ENCODE results near the gene TFF1.

The TFF1 gene

GRCh38 chr21:42346441-42346840 lies 19.9 kb downstream of the TFF1 start:
- Histone ChIP-seq H3K9ac (ENCODE audit: low read depth, low read length, poor library complexity, severe bottlenecking) (no peak overlapping the region), H3K27me3 (ENCODE audit: insufficient read depth, low read length, poor library complexity, severe bottlenecking) (no peaks in the 10 kb centered on the region), H3K9me2 (replicated peaks; ENCODE audit: low read depth, low read length) (no peaks in the 10 kb centered on the region), H3K4me2 (ENCODE audit: low read depth, low read length, poor library complexity, severe bottlenecking) (no peak overlapping the region), H3K4me1 (ENCODE audit: insufficient read depth, low read length, poor library complexity, severe bottlenecking) (no peaks in the 10 kb centered on the region), H3K9me3 (ENCODE audit: insufficient read depth, low read depth, low read length) (no peaks in the 10 kb centered on the region), H2AFZ (ENCODE audit: low read length) (no peak overlapping the region), H3K36me3 (ENCODE audit: insufficient read depth, low read length) (no peaks in the 10 kb centered on the region), H3K79me2 (ENCODE audit: insufficient read depth, low read length) (no peaks in the 10 kb centered on the region), H4K20me1 (ENCODE audit: insufficient read depth, low read length, poor library complexity, severe bottlenecking) (no peaks in the 10 kb centered on the region), H3F3A (ENCODE audit: low read depth) (no peaks in the 10 kb centered on the region), H3K4me3 (ENCODE audit: low read length, poor library complexity, severe bottlenecking) (no peak overlapping the region)
- TF ChIP-seq, protein P1, sequence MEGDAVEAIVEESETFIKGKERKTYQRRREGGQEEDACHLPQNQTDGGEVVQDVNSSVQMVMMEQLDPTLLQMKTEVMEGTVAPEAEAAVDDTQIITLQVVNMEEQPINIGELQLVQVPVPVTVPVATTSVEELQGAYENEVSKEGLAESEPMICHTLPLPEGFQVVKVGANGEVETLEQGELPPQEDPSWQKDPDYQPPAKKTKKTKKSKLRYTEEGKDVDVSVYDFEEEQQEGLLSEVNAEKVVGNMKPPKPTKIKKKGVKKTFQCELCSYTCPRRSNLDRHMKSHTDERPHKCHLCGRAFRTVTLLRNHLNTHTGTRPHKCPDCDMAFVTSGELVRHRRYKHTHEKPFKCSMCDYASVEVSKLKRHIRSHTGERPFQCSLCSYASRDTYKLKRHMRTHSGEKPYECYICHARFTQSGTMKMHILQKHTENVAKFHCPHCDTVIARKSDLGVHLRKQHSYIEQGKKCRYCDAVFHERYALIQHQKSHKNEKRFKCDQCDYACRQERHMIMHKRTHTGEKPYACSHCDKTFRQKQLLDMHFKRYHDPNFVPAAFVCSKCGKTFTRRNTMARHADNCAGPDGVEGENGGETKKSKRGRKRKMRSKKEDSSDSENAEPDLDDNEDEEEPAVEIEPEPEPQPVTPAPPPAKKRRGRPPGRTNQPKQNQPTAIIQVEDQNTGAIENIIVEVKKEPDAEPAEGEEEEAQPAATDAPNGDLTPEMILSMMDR (conservative IDR thresholded peaks at IDR 0.05; ENCODE audit: low read length), result no peak
- no peak for TF ChIP-seq EZH2phosphoT487 (IDR thresholded peaks at IDR 0.05; ENCODE audit: borderline replicate concordance)

DNA sequence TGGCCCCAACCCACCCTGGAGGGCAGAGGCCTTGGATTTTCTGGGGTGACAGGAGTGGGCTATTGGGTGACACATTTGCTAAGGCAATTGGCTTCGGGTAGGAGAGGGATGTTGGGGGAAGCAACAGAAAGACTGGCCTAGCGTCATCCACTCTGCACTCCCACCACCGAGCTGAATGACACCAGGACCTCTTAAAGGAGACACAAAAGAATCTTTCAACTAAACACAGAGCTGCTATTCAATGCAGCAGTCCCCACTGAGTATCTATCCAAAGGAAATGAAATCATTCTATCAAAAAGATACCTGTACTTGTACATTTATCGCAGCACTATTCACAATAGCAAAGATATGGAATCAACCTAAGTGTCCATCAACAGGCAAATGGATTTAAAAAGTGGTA lies 21.7 kb downstream of the TFF1 start:
- Histone ChIP-seq H3F3A (ENCODE audit: low read depth) (no peaks in the 10 kb centered on the region), H3K4me3 (ENCODE audit: low read length, poor library complexity, severe bottlenecking) (no peak overlapping the region), H3K4me1 (ENCODE audit: insufficient read depth, low read length, poor library complexity, severe bottlenecking) (peaks cover 7% of the 10 kb centered on the region), H3K27me3 (ENCODE audit: insufficient read depth, low read length, poor library complexity, severe bottlenecking) (no peaks in the 10 kb centered on the region), H3K9me3 (ENCODE audit: insufficient read depth, low read depth, low read length) (no peaks in the 10 kb centered on the region), H3K4me2 (ENCODE audit: low read depth, low read length, poor library complexity, severe bottlenecking) (no peak overlapping the region), H3K9ac (ENCODE audit: low read depth, low read length, poor library complexity, severe bottlenecking) (no peak overlapping the region), H4K20me1 (ENCODE audit: insufficient read depth, low read length, poor library complexity, severe bottlenecking) (no peaks in the 10 kb centered on the region), H2AFZ (ENCODE audit: low read length) (no peak overlapping the region), H3K36me3 (ENCODE audit: insufficient read depth, low read length) (no peaks in the 10 kb centered on the region), H3K79me2 (ENCODE audit: insufficient read depth, low read length) (no peaks in the 10 kb centered on the region), H3K9me2 (replicated peaks; ENCODE audit: low read depth, low read length) (no peaks in the 10 kb centered on the region)
- TF ChIP-seq, protein P1 (conservative IDR thresholded peaks at IDR 0.05; ENCODE audit: low read length), result no peak
- TF ChIP-seq EZH2phosphoT487 (IDR thresholded peaks at IDR 0.05; ENCODE audit: borderline replicate concordance), result no peak

- no peak overlapping the region for H3K4me2 ChIP-seq (ENCODE audit: low read depth, low read length, poor library complexity, severe bottlenecking)
- H3K9me2 ChIP-seq (replicated peaks; ENCODE audit: low read depth, low read length), result no peaks in the 10 kb centered on the region
- peaks cover 7% of the 10 kb centered on the region for H3K4me1 ChIP-seq (ENCODE audit: insufficient read depth, low read length, poor library complexity, severe bottlenecking)
- H3K4me3 ChIP-seq (ENCODE audit: low read length, poor library complexity, severe bottlenecking), result no peak overlapping the region
- no peaks in the 10 kb centered on the region for H3K36me3 ChIP-seq (ENCODE audit: insufficient read depth, low read length)
- H3K9ac ChIP-seq (ENCODE audit: low read depth, low read length, poor library complexity, severe bottlenecking), result no peak overlapping the region
- no peaks in the 10 kb centered on the region for H3K9me3 ChIP-seq (ENCODE audit: insufficient read depth, low read depth, low read length)
- H2AFZ ChIP-seq (ENCODE audit: low read length), result no peak overlapping the region
- TF ChIP-seq, protein P1 (conservative IDR thresholded peaks at IDR 0.05; ENCODE audit: low read length), result no peak
- no peak for TF ChIP-seq EZH2phosphoT487 (IDR thresholded peaks at IDR 0.05; ENCODE audit: borderline replicate concordance)
- no peaks in the 10 kb centered on the region for H3K79me2 ChIP-seq (ENCODE audit: insufficient read depth, low read length)
- no peaks in the 10 kb centered on the region for H3K27me3 ChIP-seq (ENCODE audit: insufficient read depth, low read length, poor library complexity, severe bottlenecking)
- H3F3A ChIP-seq (ENCODE audit: low read depth), result no peaks in the 10 kb centered on the region
- H4K20me1 ChIP-seq (ENCODE audit: insufficient read depth, low read length, poor library complexity, severe bottlenecking), result no peaks in the 10 kb centered on the region
These were observed 22.3 kb downstream of the TFF1 start for GRCh38 chr21:42343963-42344510.

All from Loucy (cell line).